HepG2 (cell line): ENCODE data around the gene KBTBD3. TPM values are rescaled to one million over a fixed set of nuclear protein-coding genes. Genes with fewer than 3 reads are reported as not detected.
A peak's percentile ranks its signal among the peaks of the same experiment; 100 is the strongest.

ENCODE experiments used
- BRCA1 ChIP-seq: sonication (generic); formaldehyde crosslinking; IDR thresholded peaks from 2 replicates; pipeline ENCODE4 v1.4.0; 2020; ENCODE audit warnings: missing genetic modification reagents
- CCAR2 ChIP-seq: fragments of 200-400 bp; formaldehyde crosslinking; optimal IDR thresholded peaks from 2 replicates; pipeline ENCODE3; 2018; ENCODE audit warnings: low read depth, mild to moderate bottlenecking, low read length, moderate library complexity
- ESRRA ChIP-seq: sonication (generic); formaldehyde crosslinking; IDR thresholded peaks from 2 replicates; pipeline ENCODE4 v1.5.1; 2020; ENCODE audit warnings: mild to moderate bottlenecking, low read depth, missing genetic modification reagents
- GATA4 ChIP-seq: sonication (generic); IDR thresholded peaks from 2 replicates; pipeline ENCODE4 v1.6.1; 2016; ENCODE audit warnings: antibody characterized with exemption, low read depth, borderline replicate concordance
- GFI1 ChIP-seq: sonication (generic); formaldehyde crosslinking; IDR thresholded peaks from 2 replicates; pipeline ENCODE4 v1.5.0; 2020; ENCODE audit warnings: missing genetic modification reagents, mild to moderate bottlenecking, borderline replicate concordance
- IRX3 ChIP-seq: sonication (generic); formaldehyde crosslinking; IDR thresholded peaks from 2 replicates; pipeline ENCODE4 v1.8.1; 2023; ENCODE audit warnings: mild to moderate bottlenecking, low read depth, missing genetic modification reagents, borderline replicate concordance
- MXD4 ChIP-seq: IDR thresholded peaks from 2 replicates; pipeline ENCODE4 v1.6.1; 2016; ENCODE audit warnings: mild to moderate bottlenecking, missing biosample characterization, missing genetic modification reagents
- SAFB2 ChIP-seq: sonication (generic); formaldehyde crosslinking; IDR thresholded peaks from 2 replicates; pipeline ENCODE4 v1.5.1; 2020; ENCODE audit warnings: missing genetic modification reagents, low read depth, mild to moderate bottlenecking, borderline replicate concordance
- SNRNP70 ChIP-seq: fragments of 200-400 bp; formaldehyde crosslinking; IDR thresholded peaks from 2 replicates; pipeline ENCODE4 v1.6.1; 2017; ENCODE audit warnings: mild to moderate bottlenecking, low read depth, low read length, moderate library complexity
- XRCC5 ChIP-seq: fragments of 200-400 bp; formaldehyde crosslinking; optimal IDR thresholded peaks from 2 replicates; pipeline ENCODE3; 2017; ENCODE audit warnings: mild to moderate bottlenecking, low read length
- YEATS4 ChIP-seq: sonication (generic); formaldehyde crosslinking; IDR thresholded peaks from 2 replicates; pipeline ENCODE4 v1.4.0; 2020; ENCODE audit warnings: missing genetic modification reagents, borderline replicate concordance
- ZBTB26 ChIP-seq: IDR thresholded peaks from 2 replicates; pipeline ENCODE4 v1.6.1; 2016; ENCODE audit warnings: missing compliant biosample characterization, missing genetic modification reagents, borderline replicate concordance
- ZMYM4 ChIP-seq: sonication (generic); formaldehyde crosslinking; IDR thresholded peaks from 2 replicates; pipeline ENCODE4 v1.8.1; 2023; ENCODE audit warnings: mild to moderate bottlenecking, missing genetic modification reagents
- ZNF180 ChIP-seq: sonication (generic); formaldehyde crosslinking; IDR thresholded peaks from 2 replicates; pipeline ENCODE4 v1.4.0; 2020; ENCODE audit warnings: low read depth, missing genetic modification reagents, borderline replicate concordance
- ZNF775 ChIP-seq: sonication (generic); formaldehyde crosslinking; IDR thresholded peaks from 2 replicates; pipeline ENCODE4 v1.4.0; 2020; ENCODE audit warnings: missing genetic modification reagents, mild to moderate bottlenecking, moderate library complexity, borderline replicate concordance
- ZNF781 ChIP-seq: sonication (generic); formaldehyde crosslinking; IDR thresholded peaks from 2 replicates; pipeline ENCODE4 v1.5.1; 2020; ENCODE audit warnings: borderline replicate concordance, mild to moderate bottlenecking, missing genetic modification reagents; ENCODE audit errors: not compliant biosample characterization
- ZNF891 ChIP-seq: sonication (generic); formaldehyde crosslinking; IDR thresholded peaks from 2 replicates; pipeline ENCODE4 v1.5.0; 2020; ENCODE audit warnings: mild to moderate bottlenecking, missing genetic modification reagents
- polyA plus RNA-seq, 8 experiments: library from polyadenylated mRNA; depleted of rRNA in 3 of 8; stranded (reverse) in 7 of 8; unstranded in 1 of 8; fragments of >200 nt; fragmentation: Illumina TruSeq in 4 of 8; extraction: Trizol in 4 of 8; gene quantifications; 2 replicates each; pipeline versions ENCODE4 v1.2.1 to v1.2.3, GENCODE V29; 2011 to 2016; ENCODE audit warnings: low read depth in 4 of 8, missing spikeins in 1 of 8, mixed read lengths in 1 of 8; ENCODE audit not compliant: insufficient read depth in 1 of 8
- total RNA-seq, 5 experiments: library from RNA; depleted of rRNA; stranded (reverse); fragments of >200 nt; fragmentation: Illumina TruSeq; extraction: Trizol; gene quantifications; 2 replicates each; pipeline ENCODE4 v1.2.3, GENCODE V29; 2016; ENCODE audit warnings: low read depth in 1 of 5
- TF ChIP-seq, protein P1 (sequence below): sonication (generic); formaldehyde crosslinking; IDR thresholded peaks from 2 replicates; pipeline ENCODE4 v1.4.0; 2020; ENCODE audit warnings: missing genetic modification reagents, borderline replicate concordance
- TF ChIP-seq, protein P2 (sequence below): sonication (generic); formaldehyde crosslinking; IDR thresholded peaks from 2 replicates; pipeline ENCODE4 v1.4.0; 2020; ENCODE audit warnings: missing genetic modification reagents, borderline replicate concordance

The KBTBD3 gene
- total and polyA plus RNA-seq, 2 of the 13 experiments (the other 11 are each of a cell fraction or from before 2014, with no cell fraction given) = 1.8 to 7.4 TPM

GRCh38 chr11:106077609-106078455 lies 685 bp upstream of the KBTBD3 start, which contains the start of gene AASDHPPT (continued):
- TF ChIP-seq ZNF180 (CRISPR knock-in tag) (no peak), ESRRA (CRISPR knock-in tag) (0 out of 2 replicates have a peak, but pooled peaks have one; percentile 22), IRX3 (CRISPR knock-in tag) (no peak), SAFB2 (CRISPR knock-in tag) (peak; percentile 93), ZNF781 (peak; percentile 87), BRCA1 (CRISPR knock-in tag) (0 out of 2 replicates have a peak, but pooled peaks have one; percentile 47), ZNF775 (CRISPR knock-in tag) (0 out of 2 replicates have a peak, but pooled peaks have one; percentile 63), ZBTB26 (CRISPR knock-in tag) (peak; percentile 55; the same call in 1 of the 2 replicates), XRCC5 (peak; percentile 20), MXD4 (CRISPR knock-in tag) (peak; percentile 35; the same call in 1 of the 2 replicates), CCAR2 (no peak), ZMYM4 (CRISPR knock-in tag) (peak; percentile 34; the same call in 1 of the 2 replicates), GATA4 (no peak), YEATS4 (peak; percentile 79), ZNF891 (CRISPR knock-in tag) (peak; percentile 80), GFI1 (CRISPR knock-in tag) (peak; percentile 45; the same call in 1 of the 2 replicates), SNRNP70 (no peak)
- TF ChIP-seq, protein P1, sequence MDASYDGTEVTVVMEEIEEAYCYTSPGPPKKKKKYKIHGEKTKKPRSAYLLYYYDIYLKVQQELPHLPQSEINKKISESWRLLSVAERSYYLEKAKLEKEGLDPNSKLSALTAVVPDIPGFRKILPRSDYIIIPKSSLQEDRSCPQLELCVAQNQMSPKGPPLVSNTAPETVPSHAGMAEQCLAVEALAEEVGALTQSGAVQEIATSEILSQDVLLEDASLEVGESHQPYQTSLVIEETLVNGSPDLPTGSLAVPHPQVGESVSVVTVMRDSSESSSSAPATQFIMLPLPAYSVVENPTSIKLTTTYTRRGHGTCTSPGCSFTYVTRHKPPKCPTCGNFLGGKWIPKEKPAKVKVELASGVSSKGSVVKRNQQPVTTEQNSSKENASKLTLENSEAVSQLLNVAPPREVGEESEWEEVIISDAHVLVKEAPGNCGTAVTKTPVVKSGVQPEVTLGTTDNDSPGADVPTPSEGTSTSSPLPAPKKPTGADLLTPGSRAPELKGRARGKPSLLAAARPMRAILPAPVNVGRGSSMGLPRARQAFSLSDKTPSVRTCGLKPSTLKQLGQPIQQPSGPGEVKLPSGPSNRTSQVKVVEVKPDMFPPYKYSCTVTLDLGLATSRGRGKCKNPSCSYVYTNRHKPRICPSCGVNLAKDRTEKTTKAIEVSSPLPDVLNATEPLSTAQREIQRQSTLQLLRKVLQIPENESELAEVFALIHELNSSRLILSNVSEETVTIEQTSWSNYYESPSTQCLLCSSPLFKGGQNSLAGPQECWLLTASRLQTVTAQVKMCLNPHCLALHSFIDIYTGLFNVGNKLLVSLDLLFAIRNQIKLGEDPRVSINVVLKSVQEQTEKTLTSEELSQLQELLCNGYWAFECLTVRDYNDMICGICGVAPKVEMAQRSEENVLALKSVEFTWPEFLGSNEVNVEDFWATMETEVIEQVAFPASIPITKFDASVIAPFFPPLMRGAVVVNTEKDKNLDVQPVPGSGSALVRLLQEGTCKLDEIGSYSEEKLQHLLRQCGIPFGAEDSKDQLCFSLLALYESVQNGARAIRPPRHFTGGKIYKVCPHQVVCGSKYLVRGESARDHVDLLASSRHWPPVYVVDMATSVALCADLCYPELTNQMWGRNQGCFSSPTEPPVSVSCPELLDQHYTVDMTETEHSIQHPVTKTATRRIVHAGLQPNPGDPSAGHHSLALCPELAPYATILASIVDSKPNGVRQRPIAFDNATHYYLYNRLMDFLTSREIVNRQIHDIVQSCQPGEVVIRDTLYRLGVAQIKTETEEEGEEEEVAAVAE (CRISPR knock-in tag) = 0 out of 2 replicates have a peak, but pooled peaks have one; percentile 44
- TF ChIP-seq, protein P2, sequence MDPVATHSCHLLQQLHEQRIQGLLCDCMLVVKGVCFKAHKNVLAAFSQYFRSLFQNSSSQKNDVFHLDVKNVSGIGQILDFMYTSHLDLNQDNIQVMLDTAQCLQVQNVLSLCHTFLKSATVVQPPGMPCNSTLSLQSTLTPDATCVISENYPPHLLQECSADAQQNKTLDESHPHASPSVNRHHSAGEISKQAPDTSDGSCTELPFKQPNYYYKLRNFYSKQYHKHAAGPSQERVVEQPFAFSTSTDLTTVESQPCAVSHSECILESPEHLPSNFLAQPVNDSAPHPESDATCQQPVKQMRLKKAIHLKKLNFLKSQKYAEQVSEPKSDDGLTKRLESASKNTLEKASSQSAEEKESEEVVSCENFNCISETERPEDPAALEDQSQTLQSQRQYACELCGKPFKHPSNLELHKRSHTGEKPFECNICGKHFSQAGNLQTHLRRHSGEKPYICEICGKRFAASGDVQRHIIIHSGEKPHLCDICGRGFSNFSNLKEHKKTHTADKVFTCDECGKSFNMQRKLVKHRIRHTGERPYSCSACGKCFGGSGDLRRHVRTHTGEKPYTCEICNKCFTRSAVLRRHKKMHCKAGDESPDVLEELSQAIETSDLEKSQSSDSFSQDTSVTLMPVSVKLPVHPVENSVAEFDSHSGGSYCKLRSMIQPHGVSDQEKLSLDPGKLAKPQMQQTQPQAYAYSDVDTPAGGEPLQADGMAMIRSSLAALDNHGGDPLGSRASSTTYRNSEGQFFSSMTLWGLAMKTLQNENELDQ = no peak
